Ectodermal cell (in vitro differentiated cells): ENCODE data around the gene KLK15.

Experiments used
- H3K27ac ChIP-seq: 2 replicates; pipeline ENCODE4 v1.7.0; 2013; ENCODE audit warnings: mild to moderate bottlenecking, low read depth, low read length; ENCODE audit not compliant: insufficient read depth, poor library complexity, severe bottlenecking
- H3K27me3 ChIP-seq: 2 replicates; pipeline ENCODE4 v1.7.0; 2013; ENCODE audit warnings: mild to moderate bottlenecking, low read length; ENCODE audit not compliant: insufficient read depth, control insufficient read depth, poor library complexity, severe bottlenecking
- H3K36me3 ChIP-seq: one replicate; pipeline ENCODE4 v1.7.0; 2013; ENCODE audit warnings: low read length; ENCODE audit not compliant: control insufficient read depth, insufficient read depth
- H3K4me1 ChIP-seq: one replicate; pipeline ENCODE4 v1.7.0; 2013; ENCODE audit warnings: low read length; ENCODE audit not compliant: control insufficient read depth, insufficient read depth
- H3K4me3 ChIP-seq: 2 replicates; pipeline ENCODE4 v1.7.0; 2013; ENCODE audit warnings: low read depth, low read length, control low read depth; ENCODE audit not compliant: insufficient read depth
- H3K9me3 ChIP-seq: 2 replicates; pipeline ENCODE4 v1.7.0; 2013; ENCODE audit warnings: mild to moderate bottlenecking, low read length, moderate library complexity; ENCODE audit not compliant: control insufficient read depth
- WGBS, 2 experiments: methylation state at CpG; one replicate each; pipeline ENCODE4 v1.1.7; 2013; ENCODE audit warnings: missing lambda C conversion rate in 2 of 2; 5-methylcytosine and 5-hydroxymethylcytosine counted together

KLK15 gene

DNA sequence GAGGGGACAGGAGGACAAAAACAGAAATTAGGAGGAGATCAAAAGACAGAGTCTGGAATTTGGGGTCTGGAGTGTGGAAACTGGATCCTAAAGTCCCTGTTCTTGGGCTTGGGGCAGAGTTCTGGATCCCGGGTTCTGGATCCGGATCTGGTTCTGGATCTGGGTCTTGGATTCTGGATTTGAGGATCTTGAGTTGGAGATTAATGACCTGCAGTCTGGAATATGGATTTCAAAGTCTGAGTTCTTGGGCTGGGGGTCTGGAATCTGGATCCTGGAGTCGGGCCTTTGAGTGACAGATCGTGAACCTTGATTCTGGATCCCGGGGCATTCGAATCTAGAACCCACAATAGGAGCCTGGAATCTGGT is 411 bp upstream of the KLK15 start:
- peaks cover 35% of the 10 kb centered on the region for H3K27me3 ChIP-seq
- H3K36me3 ChIP-seq, result no peaks in the 10 kb centered on the region
- 90% methylated on average over 6 of the region's 6 CpGs for WGBS, 2 experiments
- H3K9me3 ChIP-seq, result no peaks in the 10 kb centered on the region
- H3K27ac ChIP-seq, result no peak overlapping the region
- H3K4me1 ChIP-seq, result no peaks in the 10 kb centered on the region
- no peak overlapping the region for H3K4me3 ChIP-seq

DNA sequence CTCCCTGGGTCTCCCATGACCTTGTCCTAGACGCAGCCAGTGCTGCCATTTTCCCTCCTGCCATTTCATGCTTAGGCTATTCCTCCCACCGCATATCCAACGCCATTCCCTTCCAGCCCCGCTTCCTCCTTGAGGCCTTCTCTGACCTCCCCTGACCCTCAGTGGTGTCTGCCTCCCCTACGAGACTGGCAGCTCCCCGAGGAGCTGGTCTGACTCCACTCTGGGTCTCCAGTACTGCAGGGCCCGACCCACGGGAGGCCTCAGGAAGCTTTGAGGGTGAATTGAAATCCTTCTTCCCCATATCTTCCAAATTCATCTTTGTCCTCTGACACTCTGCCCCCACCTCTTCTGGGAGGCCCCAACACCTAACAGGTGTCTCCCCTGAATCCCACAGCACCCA is 708 bp downstream of the KLK15 start:
- 89 to 90% methylated on average over 8 of the region's 8 CpGs for whole genome bisulfite sequencing, 2 experiments
- Histone ChIP-seq H3K27me3 (peaks cover 35% of the 10 kb centered on the region), H3K27ac (no peak overlapping the region), H3K36me3 (no peaks in the 10 kb centered on the region), H3K4me1 (no peaks in the 10 kb centered on the region), H3K9me3 (no peaks in the 10 kb centered on the region), H3K4me3 (no peak overlapping the region)

DNA sequence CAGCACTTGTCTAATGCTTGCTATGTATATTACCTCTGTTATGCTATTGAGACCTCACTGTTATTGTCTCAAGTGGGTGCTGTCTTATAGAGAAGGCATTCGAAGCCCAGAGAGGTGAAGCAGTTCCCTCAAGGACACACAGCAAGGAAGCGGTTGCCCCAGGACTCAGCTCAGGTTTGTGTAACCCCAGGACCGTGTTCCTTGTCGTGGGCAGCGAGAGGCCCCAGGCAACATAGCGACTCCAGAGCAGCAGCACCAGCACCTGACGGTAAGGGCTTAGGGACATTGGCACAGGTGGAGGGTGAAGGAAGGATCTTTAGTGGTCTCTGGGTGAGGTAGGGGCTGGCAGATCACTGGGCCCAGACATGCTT is 2.4 kb downstream of the KLK15 start:
- Histone ChIP-seq H3K27ac (no peak overlapping the region), H3K4me1 (no peaks in the 10 kb centered on the region), H3K9me3 (no peaks in the 10 kb centered on the region), H3K4me3 (no peak overlapping the region), H3K27me3 (peaks cover 21% of the 10 kb centered on the region), H3K36me3 (no peaks in the 10 kb centered on the region)
- 78 to 80% methylated on average over 7 of the region's 7 CpGs for whole genome bisulfite sequencing, 2 experiments

DNA sequence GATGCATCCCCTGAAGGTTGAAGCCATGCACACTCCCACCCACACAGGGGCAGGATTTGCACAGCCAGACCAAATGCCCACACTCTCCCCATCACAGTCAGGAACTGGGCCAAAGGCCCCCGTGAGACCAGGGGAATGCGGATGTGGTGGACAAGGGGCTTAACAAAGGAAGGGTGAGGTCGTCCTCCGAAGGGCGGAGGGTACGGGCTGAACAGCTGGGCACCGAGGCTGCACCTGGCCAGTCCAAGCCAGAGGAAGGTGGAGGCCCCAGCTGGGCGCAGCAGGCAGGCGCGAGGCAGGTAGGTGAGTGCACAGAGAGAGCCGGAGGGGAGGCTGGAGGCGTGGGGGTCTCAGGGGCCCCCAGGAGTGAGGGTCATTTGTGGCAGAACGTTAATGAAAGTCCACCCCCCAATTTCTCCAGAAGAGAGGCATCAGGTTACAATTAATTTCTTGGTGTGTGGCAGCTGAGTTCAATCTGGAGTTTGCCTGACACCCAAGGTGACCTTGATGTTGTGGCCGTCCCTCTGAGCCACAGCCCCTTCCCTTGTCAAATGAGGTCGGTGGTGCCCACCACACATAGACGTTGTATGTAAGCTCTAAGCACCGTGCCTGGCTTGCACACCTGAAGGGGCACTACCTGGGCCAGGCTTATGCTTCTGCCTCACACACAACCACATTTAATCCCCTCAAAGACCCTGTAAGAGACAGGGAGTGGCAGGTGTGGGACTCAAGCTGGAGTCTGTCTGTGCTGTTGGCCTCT is 2.9 kb downstream of the KLK15 start:
- peaks cover 16% of the 10 kb centered on the region for H3K27me3 ChIP-seq
- no peaks in the 10 kb centered on the region for H3K9me3 ChIP-seq
- no peak overlapping the region for H3K4me3 ChIP-seq
- no peak overlapping the region for H3K27ac ChIP-seq
- no peaks in the 10 kb centered on the region for H3K4me1 ChIP-seq
- H3K36me3 ChIP-seq, result no peaks in the 10 kb centered on the region
- 72 to 74% methylated on average over 17 of the region's 17 CpGs for WGBS, 2 experiments

DNA sequence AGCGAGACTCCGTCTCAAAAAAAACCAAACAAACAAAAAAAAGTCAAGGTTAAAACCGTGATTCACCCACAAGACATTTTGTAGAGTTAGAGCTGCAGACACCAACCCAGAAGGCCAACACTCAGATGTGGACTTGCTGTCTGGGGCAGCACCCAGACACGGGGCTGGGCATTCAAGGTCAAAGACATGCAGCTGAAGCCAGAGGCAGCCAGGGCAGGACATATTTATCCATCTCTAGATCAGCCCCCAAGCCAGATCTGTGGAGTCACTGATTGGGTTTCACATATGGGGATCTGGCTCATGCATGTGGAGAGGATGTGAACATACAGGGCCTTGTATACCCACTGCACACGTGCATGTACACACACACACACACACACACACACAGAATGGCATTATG is 3.6 kb downstream of the KLK15 start:
- Histone ChIP-seq H3K4me1 (no peaks in the 10 kb centered on the region), H3K27ac (no peak overlapping the region), H3K36me3 (no peaks in the 10 kb centered on the region), H3K27me3 (peaks cover 9% of the 10 kb centered on the region), H3K4me3 (no peak overlapping the region), H3K9me3 (no peaks in the 10 kb centered on the region)
- 72 to 81% methylated on average over 5 of the region's 5 CpGs for WGBS, 2 experiments

DNA sequence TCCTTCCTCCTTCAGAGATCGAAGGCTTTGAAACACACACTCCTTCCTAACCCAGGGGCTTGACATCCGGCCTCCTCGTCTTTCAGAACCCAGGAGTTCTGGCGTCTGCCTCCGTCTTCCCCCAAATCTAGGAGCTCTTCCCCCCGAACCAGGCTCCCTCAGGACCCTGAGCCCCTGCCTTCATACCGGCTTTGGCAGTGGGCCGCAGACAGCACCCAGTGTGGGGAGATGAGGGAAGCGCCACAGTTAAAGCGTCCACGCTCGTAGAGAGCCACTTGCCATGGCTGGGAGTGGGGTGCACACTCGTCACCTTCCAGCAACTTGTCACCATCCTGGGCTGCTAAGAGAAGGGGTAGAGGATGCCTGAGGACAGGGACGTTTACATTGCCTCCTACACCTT is 5.9 kb downstream of the KLK15 start:
- peaks cover 11% of the 10 kb centered on the region for H3K27me3 ChIP-seq
- H3K36me3 ChIP-seq, result no peaks in the 10 kb centered on the region
- 84 to 87% methylated on average over 13 to 14 of the region's 14 CpGs for WGBS, 2 experiments

DNA sequence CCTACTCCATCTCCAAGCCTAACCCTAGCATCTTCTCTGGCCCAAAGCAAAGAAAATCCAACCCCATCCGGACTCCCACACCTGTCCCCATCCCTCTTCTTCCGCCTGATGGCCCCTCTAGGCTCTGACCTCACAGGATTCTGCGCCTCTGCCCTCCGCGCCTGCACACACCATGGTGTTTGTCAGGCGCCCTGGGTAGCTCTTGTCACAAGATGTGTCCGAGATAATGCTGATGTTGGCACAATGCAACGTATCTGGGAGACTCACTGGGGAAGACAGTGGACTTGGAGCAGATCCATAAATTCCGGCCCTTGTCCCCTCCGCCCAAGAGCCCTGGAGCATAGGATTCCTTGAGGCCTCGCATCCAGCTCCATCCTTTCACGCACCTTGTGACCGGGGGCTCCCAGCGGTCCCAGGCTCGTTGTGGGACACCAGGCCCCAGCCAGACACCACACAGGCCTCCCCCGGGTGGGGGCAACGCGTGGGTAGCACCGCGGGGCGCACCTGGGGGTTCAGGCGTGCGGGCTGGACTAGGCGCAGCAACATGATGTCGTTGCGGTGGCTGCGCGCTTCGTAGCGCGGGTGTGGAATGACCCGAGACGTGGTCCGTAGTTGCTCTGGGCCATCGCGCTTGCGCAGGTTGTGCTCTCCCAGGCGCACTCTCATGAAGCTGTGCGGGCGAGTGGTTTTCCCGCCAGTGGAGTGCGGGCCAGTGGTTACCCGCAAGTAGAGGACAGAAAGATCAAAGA is 6.7 kb downstream of the KLK15 start:
- Histone ChIP-seq H3K9me3 (no peaks in the 10 kb centered on the region), H3K27ac (no peak overlapping the region), H3K36me3 (no peaks in the 10 kb centered on the region), H3K4me3 (no peak overlapping the region), H3K27me3 (peaks cover 19% of the 10 kb centered on the region), H3K4me1 (no peaks in the 10 kb centered on the region)
- WGBS, 2 experiments, result 90% methylated on average over 43 of the region's 43 CpGs

More for the DNA sequence above, 5.9 kb downstream of the KLK15 start:
- no peak overlapping the region for H3K4me3 ChIP-seq
- H3K27ac ChIP-seq, result no peak overlapping the region
- H3K9me3 ChIP-seq, result no peaks in the 10 kb centered on the region
- no peaks in the 10 kb centered on the region for H3K4me1 ChIP-seq

DNA sequence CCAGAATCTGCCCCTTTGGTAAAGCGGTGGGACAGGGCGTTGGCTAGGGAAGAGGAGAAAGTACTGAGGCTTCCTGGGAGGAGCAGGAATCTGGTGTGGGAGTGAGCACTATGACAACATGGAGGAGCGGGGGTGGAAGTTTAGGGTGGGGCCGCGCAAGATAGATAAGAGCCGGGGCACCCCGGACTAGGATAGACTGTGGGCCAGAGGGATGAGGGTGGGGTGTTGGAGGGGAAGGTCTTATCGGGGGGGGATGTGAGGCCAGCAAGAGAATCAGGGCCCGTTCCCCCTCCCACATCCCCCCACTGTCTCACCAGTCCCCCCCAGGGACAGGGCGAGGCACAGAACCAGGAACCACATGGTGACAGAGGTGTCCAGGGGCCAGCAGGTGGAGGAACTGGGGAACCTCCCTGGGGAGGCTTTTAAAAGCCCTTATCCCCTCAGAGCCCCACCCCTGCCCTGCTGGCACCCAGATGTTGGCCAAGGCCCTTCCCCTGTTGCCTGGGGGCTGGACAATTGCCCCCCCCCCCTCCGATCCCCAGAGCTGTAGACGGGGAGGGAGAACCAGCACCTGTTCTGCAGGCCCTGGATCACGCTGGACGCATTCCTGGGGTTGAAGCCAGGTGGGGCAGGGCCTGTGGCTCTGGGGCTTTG is 9.9 kb downstream of the KLK15 start, which contains the start of gene KLK1:
TSS of gene KLK1 (minus strand) at position 399 of the 654 bp plus-strand sequence. CDS start at position 360, 39 bp downstream.
- Histone ChIP-seq H3K9me3 (no peaks in the 10 kb centered on the region), H3K36me3 (no peaks in the 10 kb centered on the region), H3K27ac (no peak within 1 kb of the TSS), H3K4me3 (no peak within 1 kb of the TSS), H3K27me3 (peaks cover 50% of the 10 kb centered on the region), H3K4me1 (peaks cover 2% of the 10 kb centered on the region)
- WGBS, 2 experiments, result 83 to 85% methylated on average over 12 to 13 of the region's 14 CpGs

DNA sequence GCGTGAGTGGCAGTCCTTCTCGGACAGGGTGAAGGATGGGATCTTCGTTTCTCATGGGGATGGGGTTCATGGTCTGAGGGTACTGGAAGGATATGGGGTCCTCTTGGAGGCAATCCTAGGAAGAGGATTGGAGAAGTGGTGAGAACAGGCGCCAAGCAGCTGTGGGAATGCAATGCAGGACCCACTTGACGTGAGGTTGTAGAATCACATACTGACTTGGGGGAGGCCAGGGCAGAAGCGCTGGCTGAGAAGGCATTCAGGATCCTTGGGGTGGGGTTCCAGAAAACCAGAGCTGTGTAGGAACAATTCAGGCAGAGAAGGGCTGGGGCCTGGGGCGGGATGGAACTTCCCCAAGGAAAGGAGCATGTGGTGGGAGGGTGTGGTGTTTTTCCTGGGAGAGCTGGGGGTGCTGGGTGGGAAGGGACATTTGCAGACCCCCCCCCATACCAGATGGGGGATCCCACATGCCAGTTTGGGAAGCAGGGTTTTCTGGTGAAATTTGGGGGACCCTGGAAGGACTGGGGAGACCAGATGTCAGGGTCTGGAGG is 10.6 kb downstream of the KLK15 start:
- 76 to 78% methylated on average over 7 of the region's 7 CpGs for WGBS, 2 experiments
- H3K4me3 ChIP-seq, result no peak overlapping the region
- peaks cover 5% of the 10 kb centered on the region for H3K4me1 ChIP-seq
- no peak overlapping the region for H3K27ac ChIP-seq
- H3K36me3 ChIP-seq, result no peaks in the 10 kb centered on the region
- peaks cover 58% of the 10 kb centered on the region for H3K27me3 ChIP-seq
- H3K9me3 ChIP-seq, result no peaks in the 10 kb centered on the region

DNA sequence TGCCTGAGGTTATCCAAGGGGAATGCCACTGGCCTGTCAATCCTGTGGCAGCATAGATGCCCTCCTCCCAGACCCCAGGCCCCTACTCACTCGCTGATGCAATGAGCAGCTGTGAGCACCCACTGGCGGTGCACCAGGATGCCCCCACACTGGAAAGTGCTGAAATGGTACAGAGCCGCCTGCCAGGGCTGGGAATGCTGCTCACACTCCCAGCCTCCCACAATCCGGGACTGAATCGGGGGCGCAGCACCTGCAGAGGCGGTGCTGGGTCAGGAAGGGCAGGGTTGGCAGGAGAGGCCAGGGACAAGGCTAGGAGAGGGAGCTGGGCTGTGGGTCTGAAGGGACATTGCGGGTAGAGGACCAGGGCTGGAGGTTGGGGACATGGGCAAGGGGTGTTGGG is 11.8 kb downstream of the KLK15 start:
- Histone ChIP-seq H3K4me1 (peaks cover 5% of the 10 kb centered on the region), H3K27me3 (peaks cover 62% of the 10 kb centered on the region), H3K4me3 (no peak overlapping the region), H3K27ac (no peak overlapping the region), H3K36me3 (no peaks in the 10 kb centered on the region), H3K9me3 (no peaks in the 10 kb centered on the region)
- 79 to 80% methylated on average over 8 of the region's 8 CpGs for WGBS, 2 experiments
